Astrocyte (in vitro differentiated cells and primary cell): Measurements from ENCODE around the gene OTUB1.

ENCODE experiments used
- CTCF ChIP-seq: IDR thresholded peaks from 2 replicates; pipeline ENCODE4 v1.5.1; 2011; ENCODE audit warnings: low read depth, mild to moderate bottlenecking, inconsistent platforms, low read length, moderate library complexity; ENCODE audit not compliant: insufficient read depth
- EZH2 ChIP-seq: IDR thresholded peaks from 2 replicates; pipeline ENCODE4 v1.6.1; 2012; ENCODE audit warnings: mild to moderate bottlenecking, low read length, inconsistent platforms; ENCODE audit not compliant: insufficient read depth

GRCh38 chr11:64045700-64046099 is 59.5 kb downstream of the OTUB1 start:
- TF ChIP-seq CTCF (no peak), EZH2 (no peak)
